ENCODE data around the gene TENM4.

DNA sequence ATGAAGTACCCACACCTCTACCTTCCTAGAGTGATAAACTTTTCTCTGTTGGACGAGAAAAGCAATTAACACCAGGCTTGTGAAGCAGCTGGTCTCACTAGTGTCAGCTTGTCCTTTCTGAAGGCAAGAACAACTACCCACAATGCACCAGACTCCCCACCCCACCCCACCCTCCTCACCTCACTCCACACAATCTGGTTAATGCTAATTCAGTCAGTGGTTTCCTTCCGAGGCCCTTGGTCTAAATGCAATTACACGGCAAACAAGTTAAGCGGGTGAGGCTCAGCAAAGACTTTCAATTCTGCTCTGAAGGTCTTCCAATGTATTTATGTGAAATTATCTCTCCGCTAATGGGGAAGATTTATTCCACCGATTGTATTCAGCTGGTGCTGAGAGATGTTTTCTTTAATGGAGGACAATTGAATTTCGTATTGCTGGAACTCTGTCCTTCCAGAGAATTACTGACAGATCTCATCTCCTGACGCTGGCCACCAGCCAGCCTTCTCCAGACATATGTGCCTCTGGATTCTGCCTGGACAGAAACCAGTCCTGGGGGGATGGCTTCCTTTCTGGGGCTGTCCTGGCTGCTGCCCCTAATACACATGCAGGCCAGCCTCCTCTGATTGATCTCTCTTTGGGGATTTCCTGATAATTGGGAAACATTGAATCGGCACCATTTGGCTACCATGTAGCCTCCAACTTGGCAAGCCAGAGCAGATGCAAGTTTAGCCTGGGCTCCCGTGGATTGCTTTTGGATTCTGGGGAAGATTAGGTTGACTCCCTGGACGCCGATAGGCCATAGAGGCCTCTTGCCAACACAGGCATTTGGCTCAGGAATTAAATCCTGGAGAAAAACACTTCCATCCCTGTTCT, 700.4 kb downstream of the TENM4 start:
- no peak for TF ChIP-seq MXI1 (conservative IDR thresholded peaks at IDR 0.05; ENCODE audit: poor library complexity, severe bottlenecking)
- TF ChIP-seq, protein P1, sequence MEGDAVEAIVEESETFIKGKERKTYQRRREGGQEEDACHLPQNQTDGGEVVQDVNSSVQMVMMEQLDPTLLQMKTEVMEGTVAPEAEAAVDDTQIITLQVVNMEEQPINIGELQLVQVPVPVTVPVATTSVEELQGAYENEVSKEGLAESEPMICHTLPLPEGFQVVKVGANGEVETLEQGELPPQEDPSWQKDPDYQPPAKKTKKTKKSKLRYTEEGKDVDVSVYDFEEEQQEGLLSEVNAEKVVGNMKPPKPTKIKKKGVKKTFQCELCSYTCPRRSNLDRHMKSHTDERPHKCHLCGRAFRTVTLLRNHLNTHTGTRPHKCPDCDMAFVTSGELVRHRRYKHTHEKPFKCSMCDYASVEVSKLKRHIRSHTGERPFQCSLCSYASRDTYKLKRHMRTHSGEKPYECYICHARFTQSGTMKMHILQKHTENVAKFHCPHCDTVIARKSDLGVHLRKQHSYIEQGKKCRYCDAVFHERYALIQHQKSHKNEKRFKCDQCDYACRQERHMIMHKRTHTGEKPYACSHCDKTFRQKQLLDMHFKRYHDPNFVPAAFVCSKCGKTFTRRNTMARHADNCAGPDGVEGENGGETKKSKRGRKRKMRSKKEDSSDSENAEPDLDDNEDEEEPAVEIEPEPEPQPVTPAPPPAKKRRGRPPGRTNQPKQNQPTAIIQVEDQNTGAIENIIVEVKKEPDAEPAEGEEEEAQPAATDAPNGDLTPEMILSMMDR (IDR thresholded peaks at IDR 0.05; ENCODE audit: poor library complexity, severe bottlenecking): no peak
